B cell (primary cell): ENCODE measurements around the gene DROSHA.

Experiments used
- EZH2 ChIP-seq: IDR thresholded peaks from 2 replicates; pipeline ENCODE4 v1.6.1; 2012; ENCODE audit warnings: borderline replicate concordance, low read depth, mild to moderate bottlenecking, moderate library complexity, low read length; ENCODE audit not compliant: insufficient read depth, poor library complexity, severe bottlenecking
- TF ChIP-seq, protein P1 (sequence below): fragments of 200-600 bp; IDR thresholded peaks from one replicate; pipeline ENCODE4 v1.8.0; 2022; ENCODE audit warnings: antibody characterized with exemption, mild to moderate bottlenecking

DNA sequence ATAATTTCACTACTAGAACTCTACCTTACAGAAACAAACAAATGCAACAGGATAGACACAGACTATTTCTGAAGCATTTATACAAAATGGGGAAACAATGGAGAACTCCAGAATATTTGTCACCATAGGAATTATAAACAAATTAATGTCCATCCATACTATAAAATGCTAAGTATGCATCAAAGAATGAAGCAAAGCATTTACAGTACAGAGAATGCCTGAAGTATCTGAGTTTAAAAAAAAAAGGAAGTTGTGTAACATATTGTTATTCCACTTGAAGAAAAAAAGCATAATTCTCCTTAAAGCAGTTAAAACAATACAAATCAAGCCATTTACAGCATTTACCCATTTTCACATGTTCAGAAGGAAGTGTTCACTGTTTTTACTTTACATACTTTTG is 53.0 kb downstream of the DROSHA start:
- TF ChIP-seq, protein P1, sequence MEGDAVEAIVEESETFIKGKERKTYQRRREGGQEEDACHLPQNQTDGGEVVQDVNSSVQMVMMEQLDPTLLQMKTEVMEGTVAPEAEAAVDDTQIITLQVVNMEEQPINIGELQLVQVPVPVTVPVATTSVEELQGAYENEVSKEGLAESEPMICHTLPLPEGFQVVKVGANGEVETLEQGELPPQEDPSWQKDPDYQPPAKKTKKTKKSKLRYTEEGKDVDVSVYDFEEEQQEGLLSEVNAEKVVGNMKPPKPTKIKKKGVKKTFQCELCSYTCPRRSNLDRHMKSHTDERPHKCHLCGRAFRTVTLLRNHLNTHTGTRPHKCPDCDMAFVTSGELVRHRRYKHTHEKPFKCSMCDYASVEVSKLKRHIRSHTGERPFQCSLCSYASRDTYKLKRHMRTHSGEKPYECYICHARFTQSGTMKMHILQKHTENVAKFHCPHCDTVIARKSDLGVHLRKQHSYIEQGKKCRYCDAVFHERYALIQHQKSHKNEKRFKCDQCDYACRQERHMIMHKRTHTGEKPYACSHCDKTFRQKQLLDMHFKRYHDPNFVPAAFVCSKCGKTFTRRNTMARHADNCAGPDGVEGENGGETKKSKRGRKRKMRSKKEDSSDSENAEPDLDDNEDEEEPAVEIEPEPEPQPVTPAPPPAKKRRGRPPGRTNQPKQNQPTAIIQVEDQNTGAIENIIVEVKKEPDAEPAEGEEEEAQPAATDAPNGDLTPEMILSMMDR: no peak
- no peak for TF ChIP-seq EZH2
